Ascending aorta (tissue), 2 donors: ENCODE data around the gene ARHGAP10. TPM values are rescaled to one million over a fixed set of nuclear protein-coding genes. Genes with fewer than 3 reads are reported as not detected.

Experiments
- DNase-seq, 2 donors: peaks; one replicate each; pipeline ENCODE4 v3.0.0-alpha.2; 2019; ENCODE audit warnings: low spot score in 2 of 2
- H3K27ac ChIP-seq, 2 donors: fragments of 200-600 bp; sonication (generic); one replicate each; pipeline ENCODE4 v1.5.1; 2016 to 2017; ENCODE audit warnings: mild to moderate bottlenecking in 1 of 2
- H3K27me3 ChIP-seq: fragments of 200-600 bp; sonication (generic); one replicate; pipeline ENCODE4 v1.5.1; 2017
- H3K36me3 ChIP-seq, 2 donors: fragments of 200-600 bp; sonication (generic); one replicate each; pipeline ENCODE4 v1.5.1; 2016
- H3K4me1 ChIP-seq, 2 donors: fragments of 200-600 bp; sonication (generic); one replicate each; pipeline ENCODE4 v1.5.1; 2016 to 2017; ENCODE audit warnings: mild to moderate bottlenecking in 1 of 2
- H3K4me3 ChIP-seq, 2 donors: fragments of 200-600 bp; sonication (generic); one replicate each; pipeline ENCODE4 v1.5.1; 2016 to 2017; ENCODE audit warnings: mild to moderate bottlenecking in 1 of 2
- H3K9me3 ChIP-seq, 2 donors: fragments of 200-600 bp; sonication (generic); one replicate each; pipeline ENCODE4 v1.5.1; 2016
- intact Hi-C: fragments of 100-400 bp; cut with DNase I; formaldehyde crosslinking; loops from one replicate; pipeline ENCODE4 v1.15.1; 2023
- total RNA-seq: library from RNA; depleted of rRNA; stranded (reverse); fragments of >200 nt; gene quantifications from one replicate; pipeline ENCODE4 v1.1.0, GENCODE V29; 2016
- TF ChIP-seq, protein P1 (sequence below), 3 experiments: fragments of 200-600 bp in 2 of 3; fragments of 450-650 bp in 1 of 3; sonication (generic) in 2 of 3; IDR thresholded peaks; one replicate each; pipeline ENCODE4 v1.5.1; 2016 to 2019; ENCODE audit warnings: antibody characterized with exemption in 3 of 3, mild to moderate bottlenecking in 1 of 3, moderate library complexity in 1 of 3

Gene ARHGAP10
- total RNA-seq, 1 donor from 2014 or later: 77.3 TPM

DNA sequence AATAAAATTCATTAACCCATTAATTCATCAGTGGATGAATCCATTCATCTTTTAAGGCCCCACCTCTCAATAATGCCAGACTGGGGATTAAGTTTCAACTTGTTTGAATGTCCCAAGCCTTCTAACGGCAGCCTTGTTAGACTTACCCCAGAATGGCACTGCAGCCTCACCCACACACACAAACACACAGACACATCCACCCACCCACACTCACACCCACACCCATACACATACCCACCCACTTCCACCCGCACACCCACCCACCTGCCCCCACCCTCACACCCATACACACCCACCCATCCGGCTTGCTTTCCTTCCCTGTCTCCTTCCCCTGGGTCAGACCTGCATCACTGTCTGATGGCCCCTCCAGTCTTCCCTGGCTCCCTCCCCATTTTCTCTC lies 102.6 kb downstream of the ARHGAP10 start:
- no peak for DNase-seq
- TF ChIP-seq, protein P1, sequence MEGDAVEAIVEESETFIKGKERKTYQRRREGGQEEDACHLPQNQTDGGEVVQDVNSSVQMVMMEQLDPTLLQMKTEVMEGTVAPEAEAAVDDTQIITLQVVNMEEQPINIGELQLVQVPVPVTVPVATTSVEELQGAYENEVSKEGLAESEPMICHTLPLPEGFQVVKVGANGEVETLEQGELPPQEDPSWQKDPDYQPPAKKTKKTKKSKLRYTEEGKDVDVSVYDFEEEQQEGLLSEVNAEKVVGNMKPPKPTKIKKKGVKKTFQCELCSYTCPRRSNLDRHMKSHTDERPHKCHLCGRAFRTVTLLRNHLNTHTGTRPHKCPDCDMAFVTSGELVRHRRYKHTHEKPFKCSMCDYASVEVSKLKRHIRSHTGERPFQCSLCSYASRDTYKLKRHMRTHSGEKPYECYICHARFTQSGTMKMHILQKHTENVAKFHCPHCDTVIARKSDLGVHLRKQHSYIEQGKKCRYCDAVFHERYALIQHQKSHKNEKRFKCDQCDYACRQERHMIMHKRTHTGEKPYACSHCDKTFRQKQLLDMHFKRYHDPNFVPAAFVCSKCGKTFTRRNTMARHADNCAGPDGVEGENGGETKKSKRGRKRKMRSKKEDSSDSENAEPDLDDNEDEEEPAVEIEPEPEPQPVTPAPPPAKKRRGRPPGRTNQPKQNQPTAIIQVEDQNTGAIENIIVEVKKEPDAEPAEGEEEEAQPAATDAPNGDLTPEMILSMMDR (IDR thresholded peaks at IDR 0.05): no peak
- peaks cover 0 to 4% of the 10 kb centered on the region in 2 donors for H3K9me3 ChIP-seq
- H3K27me3 ChIP-seq: no peaks in the 10 kb centered on the region
- peaks cover 12 to 59% of the 10 kb centered on the region in 2 donors for H3K4me1 ChIP-seq
- peak overlapping the region; percentile 86 to 94 for H3K27ac ChIP-seq
- H3K36me3 ChIP-seq: peaks cover 0 to 10% of the 10 kb centered on the region in 2 donors
- intact Hi-C loops: loop anchor here (10.0 kb wide), 1 partner anchor 1900 kb away; the partner anchor contains the start of gene ZNF827
- no peak overlapping the region for H3K4me3 ChIP-seq

DNA sequence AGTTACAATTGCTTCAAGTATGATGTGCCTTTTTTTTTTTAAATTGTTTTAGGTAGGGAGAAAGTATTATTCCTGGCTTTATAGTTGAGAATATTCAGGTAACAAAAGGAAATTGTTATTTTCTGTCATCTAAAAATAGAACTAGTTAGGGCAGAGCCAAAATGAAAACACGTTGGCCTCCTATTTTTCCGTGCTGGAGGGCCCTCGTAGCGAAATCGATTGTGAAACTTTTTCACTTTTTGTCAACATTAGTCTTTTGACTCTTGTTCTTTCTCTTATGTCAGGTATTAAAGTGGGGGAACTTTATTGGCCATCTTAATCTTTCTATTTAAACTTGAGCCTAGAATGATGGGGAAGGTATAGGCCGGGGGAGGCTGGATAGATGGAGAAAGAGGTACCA lies 104.9 kb downstream of the ARHGAP10 start:
- Histone ChIP-seq H3K36me3 (peaks cover 0 to 10% of the 10 kb centered on the region in 2 donors), H3K4me1 (peaks cover 0 to 44% of the 10 kb centered on the region in 2 donors), H3K27ac (peak overlapping the region; percentile 18 to 50), H3K9me3 (peaks cover 0 to 4% of the 10 kb centered on the region in 2 donors), H3K4me3 (no peak overlapping the region), H3K27me3 (no peaks in the 10 kb centered on the region)
- TF ChIP-seq, protein P1 (IDR thresholded peaks at IDR 0.05): no peak
- DNase-seq: no peak
- intact Hi-C loops: loop anchor here (10.0 kb wide), 1 partner anchor 1902 kb away; the partner anchor contains the start of gene ZNF827

DNA sequence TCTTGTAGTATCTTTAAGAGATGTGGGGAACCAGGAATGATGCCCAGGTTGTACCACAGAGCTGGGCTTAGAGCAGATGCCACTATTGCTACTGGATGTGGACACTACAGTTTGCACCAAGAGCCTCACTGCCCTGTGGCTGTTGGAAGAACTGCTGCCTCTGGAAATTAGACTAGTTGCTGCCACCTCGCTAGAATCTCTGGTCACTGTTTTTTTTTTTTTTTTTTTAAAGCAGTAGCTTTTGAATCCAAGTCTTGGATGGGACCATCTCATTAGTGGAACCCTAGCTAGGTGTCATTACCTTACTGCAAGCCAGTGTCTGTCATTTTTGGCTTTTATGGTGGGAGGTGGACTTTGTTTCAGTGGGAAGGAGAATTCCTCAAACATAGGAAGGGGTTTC lies 105.5 kb downstream of the ARHGAP10 start:
- Histone ChIP-seq H3K27ac (peak overlapping the region; percentile 18 to 50), H3K4me3 (no peak overlapping the region), H3K36me3 (peaks cover 0 to 10% of the 10 kb centered on the region in 2 donors), H3K9me3 (peaks cover 0 to 4% of the 10 kb centered on the region in 2 donors), H3K4me1 (peaks cover 0 to 39% of the 10 kb centered on the region in 2 donors), H3K27me3 (no peaks in the 10 kb centered on the region)
- TF ChIP-seq, protein P1 (IDR thresholded peaks at IDR 0.05): peak in 2 of 3 experiments; percentile 25 to 42
- DNase-seq: no peak
- intact Hi-C loops: loop anchor here (10.0 kb wide), 1 partner anchor 1903 kb away; the partner anchor contains the start of gene ZNF827

DNA sequence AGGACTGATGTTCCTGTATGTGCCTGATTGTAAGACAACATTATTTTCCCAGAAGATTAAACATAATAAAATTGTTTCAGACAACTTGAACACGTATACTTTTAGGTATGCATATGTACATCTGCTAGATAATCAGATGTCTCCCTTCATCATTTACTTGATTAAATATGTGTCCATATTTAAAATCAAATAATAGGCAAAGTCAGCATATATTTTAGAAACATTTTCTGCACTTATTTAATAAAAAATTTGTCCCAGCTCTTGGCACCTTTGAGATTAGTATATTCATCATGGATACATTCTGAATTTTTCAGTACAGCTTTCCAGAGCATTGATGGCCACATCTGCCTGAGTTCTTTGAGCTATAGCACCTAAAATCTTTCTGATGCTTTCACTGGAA lies 106.0 kb downstream of the ARHGAP10 start:
- peaks cover 0 to 6% of the 10 kb centered on the region in 2 donors for H3K36me3 ChIP-seq
- intact Hi-C loops: loop anchor here (10.0 kb wide), 1 partner anchor 1903 kb away; the partner anchor contains the start of gene ZNF827
- TF ChIP-seq, protein P1 (IDR thresholded peaks at IDR 0.05): no peak
- H3K4me1 ChIP-seq: peaks cover 0 to 37% of the 10 kb centered on the region in 2 donors
- H3K27me3 ChIP-seq: no peaks in the 10 kb centered on the region
- H3K9me3 ChIP-seq: peaks cover 0 to 3% of the 10 kb centered on the region in 2 donors
- no peak for DNase-seq
- H3K27ac ChIP-seq: peak overlapping the region in 1 of 2 donors; percentile 50
- H3K4me3 ChIP-seq: no peak overlapping the region

DNA sequence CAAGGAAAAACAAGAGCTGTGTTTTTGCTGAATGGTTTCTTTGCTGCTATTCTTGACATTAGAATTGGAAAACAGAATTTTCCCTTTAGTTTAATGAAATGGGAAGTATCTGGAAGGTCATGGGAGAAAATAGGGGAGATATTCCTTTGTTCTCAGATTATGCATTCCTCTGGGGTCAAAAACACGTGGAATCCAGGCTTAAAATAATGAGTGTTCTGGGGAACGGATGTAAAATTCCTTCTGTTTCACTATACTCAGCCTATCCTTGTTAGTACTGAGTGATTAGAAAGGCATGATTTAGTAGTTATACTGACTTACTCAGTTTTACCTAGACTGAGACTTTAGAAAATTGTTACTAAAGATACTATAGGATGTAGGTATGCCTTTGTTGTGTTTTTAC lies 107.3 kb downstream of the ARHGAP10 start:
- peaks cover 0 to 26% of the 10 kb centered on the region in 2 donors for H3K4me1 ChIP-seq
- no peak overlapping the region for H3K4me3 ChIP-seq
- TF ChIP-seq, protein P1 (IDR thresholded peaks at IDR 0.05): no peak

More for the DNA sequence above, 107.3 kb downstream of the ARHGAP10 start:
- no peaks in the 10 kb centered on the region for H3K9me3 ChIP-seq
- DNase-seq: no peak
- no peaks in the 10 kb centered on the region for H3K36me3 ChIP-seq
- H3K27ac ChIP-seq: peak overlapping the region; percentile 7 to 9
- no peaks in the 10 kb centered on the region for H3K27me3 ChIP-seq
- intact Hi-C loops: loop anchor here (10.0 kb wide), 1 partner anchor 1904 kb away; the partner anchor contains the start of gene ZNF827
